ENCODE measurements around the gene MT4.

GRCh38 chr16:56538331-56538730 is 26.5 kb upstream of the MT4 start:
- TF ChIP-seq EZH2 (IDR thresholded peaks at IDR 0.05; ENCODE audit: insufficient read depth, poor library complexity, severe bottlenecking) (no peak), EZH2phosphoT487 (IDR thresholded peaks at IDR 0.05; ENCODE audit: insufficient read depth, low read depth) (no peak)
